GM04504 (cell line): Measurements from ENCODE around the gene GPX1.

Experiments
- DNase-seq: peaks from one replicate; pipeline ENCODE4 v3.0.0-alpha.2; 2012; ENCODE audit warnings: low read depth

GPX1 gene

GRCh38 chr3:49311283-49311682 is 46.9 kb downstream of the GPX1 start:
- DNase-seq = no peak

GRCh38 chr3:49310677-49311076 is 47.5 kb downstream of the GPX1 start:
- no peak for DNase-seq
